IMR-90 (cell line): ENCODE data around the gene ARHGAP12. TPM values are rescaled to one million over a fixed set of nuclear protein-coding genes. Genes with fewer than 3 reads are reported as not detected.

Experiments used
- ATAC-seq: fragments of 200-7000 bp; cut with Tn5 transposase; 2 replicates; pipeline ENCODE4 v1.9.1; 2020; ENCODE audit warnings: low read depth, mild to moderate bottlenecking, moderate library complexity
- BruUV-seq: library from RNA; stranded (reverse); fragments of 400-500 nt; replicated peaks from 2 replicates; lab custom pipeline; 2021; lab: Mats Ljungman, UMichigan
- CTCF ChIA-PET: fragments of 300-600 bp; formaldehyde crosslinking; extraction: SDS; loops from one replicate; lab custom pipeline; 2021; ENCODE audit warnings: antibody characterized with exemption; lab: Yijun Ruan, JAX
- POLR2A ChIA-PET: fragments of 300-600 bp; sonication (Branson Sonifier 250); formaldehyde crosslinking; loops from one replicate; lab custom pipeline; 2022; ENCODE audit warnings: antibody characterized with exemption; ENCODE audit not compliant: unreplicated experiment; lab: Charles Lee
- DNase-seq: peaks from one replicate; pipeline ENCODE4 v3.0.0; 2013
- H2AFZ ChIP-seq: replicated peaks from 2 replicates; pipeline ENCODE3; 2013; ENCODE audit warnings: low read length, mild to moderate bottlenecking; ENCODE audit not compliant: poor library complexity
- H2AK5ac ChIP-seq: 2 replicates; pipeline ENCODE4 v1.6.1; 2013; ENCODE audit warnings: low read depth, low read length, inconsistent platforms
- H2AK9ac ChIP-seq: replicated peaks from 2 replicates; pipeline ENCODE3; 2013; ENCODE audit warnings: mild to moderate bottlenecking, low read depth, low read length, moderate library complexity; ENCODE audit not compliant: poor library complexity
- H2BK120ac ChIP-seq: 2 replicates; pipeline ENCODE4 v1.6.1; 2013; ENCODE audit warnings: low read depth, low read length, inconsistent platforms
- H2BK15ac ChIP-seq: 3 replicates; pipeline ENCODE4 v1.6.1; 2013; ENCODE audit warnings: low read depth, low read length, inconsistent platforms
- H2BK20ac ChIP-seq: 2 replicates; pipeline ENCODE4 v1.6.1; 2013; ENCODE audit warnings: low read depth, mild to moderate bottlenecking, inconsistent platforms, low read length, moderate library complexity
- H2BK5ac ChIP-seq: 2 replicates; pipeline ENCODE4 v1.6.1; 2013; ENCODE audit warnings: mild to moderate bottlenecking, low read depth, low read length, inconsistent platforms; ENCODE audit not compliant: poor library complexity, severe bottlenecking
- H3K14ac ChIP-seq: replicated peaks from 2 replicates; pipeline ENCODE4 v1.6.1; 2013; ENCODE audit warnings: low read depth, low read length, inconsistent platforms
- H3K18ac ChIP-seq: 2 replicates; pipeline ENCODE4 v1.6.1; 2013; ENCODE audit warnings: low read depth, low read length, control low read depth
- H3K23ac ChIP-seq: 2 replicates; pipeline ENCODE4 v1.6.1; 2013; ENCODE audit warnings: low read depth, low read length, inconsistent platforms
- H3K27ac ChIP-seq: 2 replicates; pipeline ENCODE4 v1.5.1; 2013; ENCODE audit warnings: mild to moderate bottlenecking, control low read depth, low read length; ENCODE audit not compliant: insufficient read depth
- H3K27me3 ChIP-seq: 2 replicates; pipeline ENCODE4 v1.6.1; 2013; ENCODE audit warnings: low read length; ENCODE audit not compliant: control insufficient read depth, insufficient read depth
- H3K36me3 ChIP-seq: 2 replicates; pipeline ENCODE4 v1.6.1; 2013; ENCODE audit warnings: low read length, mixed read lengths; ENCODE audit not compliant: control insufficient read depth, insufficient read depth
- H3K4ac ChIP-seq: 2 replicates; pipeline ENCODE4 v1.6.1; 2013; ENCODE audit warnings: low read depth, low read length, inconsistent platforms
- H3K4me1 ChIP-seq: 2 replicates; pipeline ENCODE4 v1.6.1; 2013; ENCODE audit warnings: low read length, mixed read lengths; ENCODE audit not compliant: control insufficient read depth, insufficient read depth
- H3K4me2 ChIP-seq: 2 replicates; pipeline ENCODE4 v1.6.1; 2013; ENCODE audit warnings: low read depth, mild to moderate bottlenecking, control low read depth, low read length, moderate library complexity
- H3K4me3 ChIP-seq: 2 replicates; pipeline ENCODE4 v1.5.1; 2013; ENCODE audit warnings: low read depth, mild to moderate bottlenecking, control low read depth, low read length, moderate library complexity; ENCODE audit not compliant: insufficient read depth
- H3K56ac ChIP-seq: 2 replicates; pipeline ENCODE4 v1.6.1; 2013; ENCODE audit warnings: low read length, inconsistent platforms; ENCODE audit not compliant: insufficient read depth; ENCODE audit errors: extremely low read depth
- H3K79me1 ChIP-seq, 2 experiments: 2 replicates each; pipeline ENCODE4 v1.6.1; 2013; ENCODE audit warnings: low read length in 2 of 2, inconsistent platforms in 1 of 2, low read depth in 1 of 2
- H3K9ac ChIP-seq: 2 replicates; pipeline ENCODE4 v1.6.1; 2013; ENCODE audit warnings: low read depth, low read length, control low read depth
- H3K9me1 ChIP-seq: 2 replicates; pipeline ENCODE4 v1.6.1; 2013; ENCODE audit warnings: low read length, inconsistent platforms; ENCODE audit not compliant: insufficient read depth
- H3K9me3 ChIP-seq: 2 replicates; pipeline ENCODE4 v1.6.1; 2013; ENCODE audit warnings: low read length; ENCODE audit not compliant: control insufficient read depth, insufficient read depth
- H4K20me1 ChIP-seq: 2 replicates; pipeline ENCODE4 v1.6.1; 2013; ENCODE audit warnings: low read length, inconsistent platforms; ENCODE audit not compliant: insufficient read depth
- H4K5ac ChIP-seq: 2 replicates; pipeline ENCODE4 v1.6.1; 2013; ENCODE audit warnings: mild to moderate bottlenecking, low read depth, low read length, control low read depth
- H4K8ac ChIP-seq, 2 experiments: 2 replicates each; pipeline ENCODE4 v1.6.1; 2013; ENCODE audit warnings: low read depth in 2 of 2, low read length in 2 of 2, control low read depth in 1 of 2, inconsistent platforms in 1 of 2
- H4K91ac ChIP-seq: 2 replicates; pipeline ENCODE4 v1.6.1; 2013; ENCODE audit warnings: low read depth, low read length, inconsistent platforms; ENCODE audit not compliant: insufficient read depth
- BHLHE40 ChIP-seq: fragments of 150-350 bp; IDR thresholded peaks from 2 replicates; pipeline ENCODE4 v1.6.1; 2016; ENCODE audit warnings: mild to moderate bottlenecking, low read depth, low read length
- CEBPB ChIP-seq: IDR thresholded peaks from 2 replicates; pipeline ENCODE4 v1.6.1; 2012; ENCODE audit warnings: low read depth, low read length, improper control_type of control experiment
- CHD1 ChIP-seq: IDR thresholded peaks from 2 replicates; pipeline ENCODE4 v1.6.1; 2012; ENCODE audit warnings: low read depth, low read length, improper control_type of control experiment
- ELK1 ChIP-seq: fragments of 150-350 bp; IDR thresholded peaks from 2 replicates; pipeline ENCODE4 v1.6.1; 2016; ENCODE audit warnings: low read depth, mild to moderate bottlenecking, low read length, moderate library complexity, borderline replicate concordance
- MAFK ChIP-seq: IDR thresholded peaks from 2 replicates; pipeline ENCODE4 v1.6.1; 2012; ENCODE audit warnings: low read depth, low read length, improper control_type of control experiment
- MAZ ChIP-seq: IDR thresholded peaks from 2 replicates; pipeline ENCODE4 v1.6.1; 2012; ENCODE audit warnings: low read depth, mild to moderate bottlenecking, low read length, improper control_type of control experiment, moderate library complexity, borderline replicate concordance
- MXI1 ChIP-seq: IDR thresholded peaks from 2 replicates; pipeline ENCODE4 v1.6.1; 2012; ENCODE audit warnings: low read depth, mild to moderate bottlenecking, low read length, moderate library complexity, borderline replicate concordance
- NFE2L2 ChIP-seq: fragments of 150-350 bp; IDR thresholded peaks from 2 replicates; pipeline ENCODE4 v1.6.1; 2016; ENCODE audit warnings: low read depth, mild to moderate bottlenecking, low read length
- POLR2A ChIP-seq: IDR thresholded peaks from 2 replicates; pipeline ENCODE4 v1.6.1; 2012; ENCODE audit warnings: mild to moderate bottlenecking, low read depth, low read length
- RAD21 ChIP-seq: IDR thresholded peaks from 2 replicates; pipeline ENCODE4 v1.6.1; 2012; ENCODE audit warnings: low read length, improper control_type of control experiment
- RCOR1 ChIP-seq: IDR thresholded peaks from 2 replicates; pipeline ENCODE4 v1.6.1; 2012; ENCODE audit warnings: mild to moderate bottlenecking, low read length, improper control_type of control experiment; ENCODE audit not compliant: insufficient replicate concordance
- USF2 ChIP-seq: fragments of 150-350 bp; IDR thresholded peaks from 2 replicates; pipeline ENCODE4 v1.6.1; 2017; ENCODE audit warnings: mild to moderate bottlenecking, antibody characterized with exemption, low read length, low read depth
- WGBS, 2 experiments: methylation state at CpG; one replicate each; pipeline versions ENCODE4 v1.1.5 to v1.1.7; 2013; ENCODE audit warnings: missing lambda C conversion rate in 2 of 2; ENCODE audit not compliant: insufficient read length in 1 of 2; ENCODE audit errors: extremely low coverage in 2 of 2; 5-methylcytosine and 5-hydroxymethylcytosine counted together
- dilution Hi-C: fragments of 300-500 bp; cut with HindIII; formaldehyde crosslinking; loops from one replicate; pipeline ENCODE4 v1.14.3; 2018; ENCODE audit warnings: low sequenced_read_pairs; ENCODE audit not compliant: unreplicated experiment
- in situ Hi-C: fragments of 300-500 bp; cut with MboI; formaldehyde crosslinking; loops from 3 replicates; pipeline ENCODE4 v1.14.3; 2019; ENCODE audit warnings: low sequenced_read_pairs, inconsistent platforms, mixed read lengths
- intact Hi-C: fragments of 100-400 bp; cut with micrococcal nuclease; formaldehyde crosslinking; loops from 2 replicates; pipeline ENCODE4 v1.10.0; 2022
- polyA plus RNA-seq, 3 experiments: library from polyadenylated mRNA; depleted of rRNA; stranded (reverse); fragments of >200 nt; gene quantifications; 2 replicates each; pipeline ENCODE4 v1.2.3, GENCODE V29; 2012; ENCODE audit warnings: low replicate concordance in 1 of 3
- total RNA-seq: library from RNA; depleted of rRNA; stranded (reverse); fragments of >200 nt; gene quantifications from 2 replicates; pipeline ENCODE4 v1.2.3, GENCODE V29; 2012

ARHGAP12 gene
- total and polyA plus RNA-seq, 2 of the 4 experiments (the other 2 are of a cell fraction) = 9.0 to 28.5 TPM

- TF ChIP-seq USF2 = no peak
These were observed 109.2 kb downstream of the ARHGAP12 start (continued) for GRCh38 chr10:31819391-31819820.

- Histone ChIP-seq H4K20me1 (no peaks in the 10 kb centered on the region), H3K36me3 (0 out of 2 replicates have a peak, but pooled peaks cover 2% of the 10 kb centered on the region), H4K5ac (peak overlapping the region; percentile 66; the same call in 1 of the 2 replicates), H3K27ac (no peak overlapping the region; the same call in 1 of the 2 replicates), H2AK5ac (peak overlapping the region; percentile 86), H3K4me1 (peaks cover 2% of the 10 kb centered on the region; the same call in 1 of the 2 replicates), H4K91ac (peak overlapping the region; percentile 57), H3K9me1 (no peaks in the 10 kb centered on the region; the same call in none of the 2 replicates), H3K79me1 (peaks cover 6 to 15% of the 10 kb centered on the region in 2 experiments), H3K9ac (no peak overlapping the region; the same call in 1 of the 2 replicates), H3K18ac (peak overlapping the region; percentile 76; the same call in 1 of the 2 replicates), H3K4ac (peak overlapping the region; percentile 82; the same call in 1 of the 2 replicates), H3K14ac (peak overlapping the region; percentile 78), H2AK9ac (no peak overlapping the region), H2BK15ac (peak overlapping the region; percentile 6; the same call in 1 of the 3 replicates), H3K4me3 (no peak overlapping the region), H3K4me2 (peak overlapping the region; percentile 29; the same call in 1 of the 2 replicates), H2BK120ac (peak overlapping the region; percentile 91), H2BK5ac (peak overlapping the region; percentile 94), H3K56ac (peak overlapping the region; percentile 67; the same call in 1 of the 2 replicates), H4K8ac (peak overlapping the region; percentile 38 to 85), H3K27me3 (no peaks in the 10 kb centered on the region), H2BK20ac (peak overlapping the region; percentile 92), H3K9me3 (no peaks in the 10 kb centered on the region), H2AFZ (no peak overlapping the region), H3K23ac (peak overlapping the region; percentile 82; the same call in 1 of the 2 replicates)
- ATAC-seq = peak; percentile 99
- no TSS peak for BruUV-seq
- ChIA-PET POLR2A (no interaction called here), CTCF (interaction anchor here (0.6 kb wide), 1 partner anchor 29 kb away, joined by 3 read pairs; no protein-coding TSS in a partner anchor)
- intact Hi-C loops (no loop called here), in situ Hi-C loops (loop anchor here (10.0 to 25.0 kb wide), 2 partner anchors 479 to 1072 kb away; no protein-coding TSS in a partner anchor), dilution Hi-C loops (no loop called here)
- whole genome bisulfite sequencing, 2 experiments = 0% methylated on average over 1 of the region's 2 CpGs; no CpG with 5 or more reads in 1 of the 2 experiments
- peak; percentile 72 for DNase-seq
- TF ChIP-seq ELK1 (no peak), POLR2A (no peak), BHLHE40 (no peak), RAD21 (no peak), MAZ (no peak), USF2 (no peak), NFE2L2 (no peak), MAFK (no peak), MXI1 (no peak), RCOR1 (no peak), CEBPB (no peak), CHD1 (no peak)
These were observed 112.3 kb downstream of the ARHGAP12 start for GRCh38 chr10:31816318-31816717.
